Caco-2 (cell line): Measurements from ENCODE around the gene VPS26B. TPM values are rescaled to one million over a fixed set of nuclear protein-coding genes. Genes with fewer than 3 reads are reported as not detected.

Experiments
- BruUV-seq: library from RNA; stranded (reverse); fragments of 400-500 nt; replicated peaks from 2 replicates; lab custom pipeline; 2021; lab: Mats Ljungman, UMichigan
- CTCF ChIA-PET: fragments of 300-600 bp; sonication (Branson Sonifier 250); formaldehyde crosslinking; loops from one replicate; lab custom pipeline; 2022; ENCODE audit warnings: antibody characterized with exemption; lab: Charles Lee
- POLR2A ChIA-PET: fragments of 300-600 bp; sonication (Branson Sonifier 250); formaldehyde crosslinking; loops from one replicate; lab custom pipeline; 2022; ENCODE audit warnings: antibody characterized with exemption; lab: Charles Lee
- DNase-seq, 2 experiments: peaks; one replicate each; pipeline versions ENCODE4 v3.0.0 to v3.0.0-alpha.2; 2020 to 2022
- H3K27me3 ChIP-seq: replicated peaks from 2 replicates; pipeline ENCODE4 v1.6.0; 2011; ENCODE audit warnings: low read length; ENCODE audit not compliant: control insufficient read depth, insufficient read depth
- H3K36me3 ChIP-seq: 2 replicates; pipeline ENCODE4 v1.5.1; 2011; ENCODE audit warnings: low read length; ENCODE audit not compliant: control insufficient read depth, insufficient read depth
- H3K4me1 ChIP-seq: fragments of 250-450 bp; sonication (Bioruptor Pico); 2 replicates; pipeline ENCODE4 v1.5.1; 2020; ENCODE audit warnings: mild to moderate bottlenecking
- H3K4me3 ChIP-seq: 2 replicates; pipeline ENCODE4 v1.5.1; 2011; ENCODE audit warnings: low read depth, mild to moderate bottlenecking, control low read depth, low read length
- H3K9me3 ChIP-seq: fragments of 250-450 bp; sonication (Bioruptor Pico); 2 replicates; pipeline ENCODE4 v1.5.1; 2020; ENCODE audit warnings: mild to moderate bottlenecking, moderate library complexity
- H3K27ac Mint-ChIP-seq: one replicate; pipeline ENCODE4 v1.8.0; 2022; ENCODE audit warnings: mixed read lengths; ENCODE audit not compliant: unreplicated experiment
- H3K27me3 Mint-ChIP-seq: one replicate; pipeline ENCODE4 v1.8.0; 2022; ENCODE audit warnings: mixed read lengths; ENCODE audit not compliant: insufficient read depth, unreplicated experiment
- H3K36me3 Mint-ChIP-seq: one replicate; pipeline ENCODE4 v1.8.0; 2022; ENCODE audit warnings: mild to moderate bottlenecking, mixed read lengths; ENCODE audit not compliant: insufficient read depth, unreplicated experiment
- H3K4me1 Mint-ChIP-seq: one replicate; pipeline ENCODE4 v1.8.0; 2022; ENCODE audit warnings: low read depth, mixed read lengths; ENCODE audit not compliant: unreplicated experiment
- H3K4me3 Mint-ChIP-seq: one replicate; pipeline ENCODE4 v1.8.0; 2022; ENCODE audit warnings: mild to moderate bottlenecking, moderate library complexity, mixed read lengths; ENCODE audit not compliant: unreplicated experiment
- H3K9me3 Mint-ChIP-seq: one replicate; pipeline ENCODE4 v1.8.0; 2022; ENCODE audit warnings: mixed read lengths; ENCODE audit not compliant: unreplicated experiment
- CTCF ChIP-seq, 2 experiments: fragments of 200-600 bp in 1 of 2; IDR thresholded peaks; 1 replicate in 1 of 2; 2 replicates in 1 of 2; pipeline versions ENCODE4 v1.5.1 to v1.8.0; 2011 to 2022; ENCODE audit warnings: antibody characterized with exemption in 1 of 2, control low read depth in 1 of 2, inconsistent platforms in 1 of 2, low read depth in 1 of 2, low read length in 1 of 2, mild to moderate bottlenecking in 1 of 2, moderate library complexity in 1 of 2; ENCODE audit not compliant: insufficient read depth in 1 of 2, severe bottlenecking in 1 of 2, unreplicated experiment in 1 of 2
- intact Hi-C: fragments of 100-400 bp; cut with micrococcal nuclease; formaldehyde crosslinking; loops from one replicate; pipeline ENCODE4 v1.10.0; 2022; ENCODE audit not compliant: unreplicated experiment
- total RNA-seq: library from RNA; stranded (reverse); gene quantifications from 2 replicates; pipeline ENCODE4 v1.2.3, GENCODE V29; 2022

The VPS26B gene
- total RNA-seq, 1 experiment from 2014 or later, result 78.1 TPM

- H3K27me3 Mint-ChIP-seq, result no peaks in the 10 kb centered on the region
- H3K27me3 ChIP-seq, result no peaks in the 10 kb centered on the region
- no peaks in the 10 kb centered on the region for H3K36me3 Mint-ChIP-seq
- H3K4me1 ChIP-seq, result no peaks in the 10 kb centered on the region
- no peaks in the 10 kb centered on the region for H3K9me3 Mint-ChIP-seq
- no peaks in the 10 kb centered on the region for H3K4me1 Mint-ChIP-seq
- peak in 1 of 2 experiments; percentile 35 for DNase-seq
- ChIA-PET CTCF (interaction anchor here (1.5 kb wide), 1 partner anchor 12 kb away, joined by 6 read pairs; no protein-coding TSS in a partner anchor), POLR2A (no interaction called here)
- H3K36me3 ChIP-seq, result no peaks in the 10 kb centered on the region
- no TSS peak for BruUV-seq
- H3K4me3 ChIP-seq, result no peak overlapping the region
- no peaks in the 10 kb centered on the region for H3K9me3 ChIP-seq
- no peak overlapping the region for H3K27ac Mint-ChIP-seq
- no peak for TF ChIP-seq CTCF (IDR thresholded peaks at IDR 0.05; ENCODE audit: insufficient read depth in 1 of 2, low read depth in 1 of 2, low read length in 1 of 2, severe bottlenecking in 1 of 2, unreplicated experiment in 1 of 2)
- no peak overlapping the region for H3K4me3 Mint-ChIP-seq
- intact Hi-C loops, result loop anchor here (10.0 kb wide), 1 partner anchor 604 kb away; no protein-coding TSS in a partner anchor
These were observed 36.5 kb downstream of the VPS26B start for GRCh38 chr11:134260983-134261382.

- H3K27ac Mint-ChIP-seq, result no peak overlapping the region
- ChIA-PET POLR2A (interaction anchor here (0.9 to 1.2 kb wide), 2 partner anchors 8 to 37 kb away, joined by 3 to 6 read pairs; partner anchors contain the start of genes ACAD8, THYN1 and VPS26B), CTCF (interaction anchor here (0.5 to 1.8 kb wide), 12 partner anchors 8 to 317 kb away, joined by 3 to 15 read pairs (median 4); partner anchors contain the start of genes ACAD8, GLB1L2, GLB1L3 and NCAPD3)
- peak; percentile 79 to 95 for TF ChIP-seq CTCF (IDR thresholded peaks at IDR 0.05; ENCODE audit: insufficient read depth in 1 of 2, low read depth in 1 of 2, low read length in 1 of 2, severe bottlenecking in 1 of 2, unreplicated experiment in 1 of 2)
- intact Hi-C loops, result loop anchor here (2.0 to 10.0 kb wide), 2 partner anchors 119 to 603 kb away; no protein-coding TSS in a partner anchor
- H3K9me3 Mint-ChIP-seq, result no peaks in the 10 kb centered on the region
- H3K27me3 ChIP-seq, result no peaks in the 10 kb centered on the region
- H3K27me3 Mint-ChIP-seq, result no peaks in the 10 kb centered on the region
- no peaks in the 10 kb centered on the region for H3K4me1 Mint-ChIP-seq
- no peaks in the 10 kb centered on the region for H3K9me3 ChIP-seq
- H3K4me1 ChIP-seq, result no peaks in the 10 kb centered on the region
- no TSS peak for BruUV-seq
- no peak overlapping the region for H3K4me3 Mint-ChIP-seq
- DNase-seq, result peak; percentile 26 to 72
- no peak overlapping the region for H3K4me3 ChIP-seq
- no peaks in the 10 kb centered on the region for H3K36me3 Mint-ChIP-seq
- H3K36me3 ChIP-seq, result no peaks in the 10 kb centered on the region
These were observed 37.4 kb downstream of the VPS26B start for GRCh38 chr11:134261626-134262488.

- intact Hi-C loops, result loop anchor here (10.0 kb wide), 1 partner anchor 600 kb away; no protein-coding TSS in a partner anchor
- ChIA-PET POLR2A (interaction anchor here (0.6 kb wide), 1 partner anchor 13 kb away, joined by 3 read pairs; no protein-coding TSS in a partner anchor), CTCF (no interaction called here)
- Histone ChIP-seq H3K9me3 (no peaks in the 10 kb centered on the region), H3K4me3 (no peak overlapping the region), H3K27me3 (no peaks in the 10 kb centered on the region), H3K36me3 (no peaks in the 10 kb centered on the region), H3K4me1 (no peaks in the 10 kb centered on the region)
- Mint-ChIP-seq H3K27ac (no peak overlapping the region), H3K4me1 (no peaks in the 10 kb centered on the region), H3K9me3 (no peaks in the 10 kb centered on the region), H3K27me3 (no peaks in the 10 kb centered on the region), H3K4me3 (no peak overlapping the region), H3K36me3 (no peaks in the 10 kb centered on the region)
- no peak for TF ChIP-seq CTCF (IDR thresholded peaks at IDR 0.05; ENCODE audit: insufficient read depth in 1 of 2, low read depth in 1 of 2, low read length in 1 of 2, severe bottlenecking in 1 of 2, unreplicated experiment in 1 of 2)
- peak in 1 of 2 experiments; percentile 19 for DNase-seq
- TSS peak; percentile 36 for BruUV-seq
These were observed 40.7 kb downstream of the VPS26B start for GRCh38 chr11:134264966-134265764.
